ENCODE data around the gene ZNF556.

Gene ZNF556

GRCh38 chr19:2877398-2878331 is 10.5 kb downstream of the ZNF556 start:
- ATAC-seq (ENCODE audit: low read depth) (no peak), DNase-seq (ENCODE audit: low spot score) (no peak)
- no peak overlapping the region for H3K27ac ChIP-seq (ENCODE audit: poor library complexity, severe bottlenecking)
- H3K4me1 ChIP-seq (ENCODE audit: insufficient read depth, poor library complexity, severe bottlenecking) = no peaks in the 10 kb centered on the region
- H3K9me3 ChIP-seq (ENCODE audit: severe bottlenecking) = peaks cover 8% of the 10 kb centered on the region
- TF ChIP-seq CTCF (IDR thresholded peaks at IDR 0.05; ENCODE audit: poor library complexity, severe bottlenecking) = no peak
- no peaks in the 10 kb centered on the region for H3K36me3 ChIP-seq (ENCODE audit: low read depth)
- no peaks in the 10 kb centered on the region for H3K27me3 ChIP-seq (ENCODE audit: insufficient read depth, poor library complexity, severe bottlenecking)
- H3K4me3 ChIP-seq (ENCODE audit: severe bottlenecking) = no peak overlapping the region

GRCh38 chr19:2883686-2884439 is 16.7 kb downstream of the ZNF556 start:
- Histone ChIP-seq H3K4me3 (ENCODE audit: severe bottlenecking) (no peak overlapping the region), H3K27ac (ENCODE audit: poor library complexity, severe bottlenecking) (no peak overlapping the region), H3K36me3 (ENCODE audit: low read depth) (no peaks in the 10 kb centered on the region), H3K27me3 (ENCODE audit: insufficient read depth, poor library complexity, severe bottlenecking) (no peaks in the 10 kb centered on the region), H3K9me3 (ENCODE audit: severe bottlenecking) (no peaks in the 10 kb centered on the region), H3K4me1 (ENCODE audit: insufficient read depth, poor library complexity, severe bottlenecking) (peaks cover 8% of the 10 kb centered on the region)
- no peak for TF ChIP-seq CTCF (IDR thresholded peaks at IDR 0.05; ENCODE audit: poor library complexity, severe bottlenecking)
- ATAC-seq (ENCODE audit: low read depth) (no peak), DNase-seq (ENCODE audit: low spot score) (no peak)

GRCh38 chr19:2885736-2886135 is 18.6 kb downstream of the ZNF556 start:
- no peak for ATAC-seq (ENCODE audit: low read depth)
- H3K4me1 ChIP-seq (ENCODE audit: insufficient read depth, poor library complexity, severe bottlenecking) = peaks cover 11% of the 10 kb centered on the region
- peaks cover 2% of the 10 kb centered on the region for H3K9me3 ChIP-seq (ENCODE audit: severe bottlenecking)
- DNase-seq (ENCODE audit: low spot score) = no peak
- H3K4me3 ChIP-seq (ENCODE audit: severe bottlenecking) = no peak overlapping the region
- H3K27me3 ChIP-seq (ENCODE audit: insufficient read depth, poor library complexity, severe bottlenecking) = no peaks in the 10 kb centered on the region
- H3K27ac ChIP-seq (ENCODE audit: poor library complexity, severe bottlenecking) = no peak overlapping the region
- no peaks in the 10 kb centered on the region for H3K36me3 ChIP-seq (ENCODE audit: low read depth)
- no peak for TF ChIP-seq CTCF (IDR thresholded peaks at IDR 0.05; ENCODE audit: poor library complexity, severe bottlenecking)

- Histone ChIP-seq H3K27me3 (ENCODE audit: insufficient read depth, poor library complexity, severe bottlenecking) (no peaks in the 10 kb centered on the region), H3K9me3 (ENCODE audit: severe bottlenecking) (peaks cover 2% of the 10 kb centered on the region), H3K4me1 (ENCODE audit: insufficient read depth, poor library complexity, severe bottlenecking) (peaks cover 11% of the 10 kb centered on the region), H3K4me3 (ENCODE audit: severe bottlenecking) (no peak overlapping the region), H3K27ac (ENCODE audit: poor library complexity, severe bottlenecking) (no peak overlapping the region), H3K36me3 (ENCODE audit: low read depth) (no peaks in the 10 kb centered on the region)
- peak; percentile 54; the same call in 2 of the 3 replicates for ATAC-seq (ENCODE audit: low read depth)
- no peak for DNase-seq (ENCODE audit: low spot score)
- peak; percentile 81 for TF ChIP-seq CTCF (IDR thresholded peaks at IDR 0.05; ENCODE audit: poor library complexity, severe bottlenecking)
Measured at GRCh38 chr19:2887391-2887914, 20.3 kb downstream of the ZNF556 start.

Data from RWPE2 (cell line).